GM18508 (cell line): ENCODE data around the gene RAP1GAP2.

Experiments
- ATAC-seq: cut with Tn5 transposase; IDR thresholded peaks from one replicate; pipeline ENCODE4 v1.9.1; 2021; ENCODE audit warnings: moderate number of reproducible peaks; ENCODE audit not compliant: insufficient read depth, unreplicated experiment

The RAP1GAP2 gene

GRCh38 chr17:3005696-3006095 is 209.5 kb downstream of the RAP1GAP2 start:
- no peak for ATAC-seq

- no peak for ATAC-seq
Observed at GRCh38 chr17:3006801-3007200, 210.6 kb downstream of the RAP1GAP2 start.

- no peak for ATAC-seq
Observed at GRCh38 chr17:3007651-3008121, 211.4 kb downstream of the RAP1GAP2 start.

GRCh38 chr17:3008336-3009288 is 212.4 kb downstream of the RAP1GAP2 start:
- ATAC-seq: no peak

- no peak for ATAC-seq
Observed at GRCh38 chr17:3009411-3009920, 213.2 kb downstream of the RAP1GAP2 start.

GRCh38 chr17:3011891-3012290 is 215.7 kb downstream of the RAP1GAP2 start:
- ATAC-seq: no peak

- ATAC-seq: no peak
Observed at GRCh38 chr17:3012926-3013581, 216.8 kb downstream of the RAP1GAP2 start.

- no peak for ATAC-seq
Observed at GRCh38 chr17:3015890-3016289, 219.7 kb downstream of the RAP1GAP2 start.

GRCh38 chr17:3017936-3018335 is 221.7 kb downstream of the RAP1GAP2 start:
- no peak for ATAC-seq

- no peak for ATAC-seq
Observed at GRCh38 chr17:3019761-3020160, 223.5 kb downstream of the RAP1GAP2 start.

- no peak for ATAC-seq
Observed at GRCh38 chr17:3020381-3020780, 224.1 kb downstream of the RAP1GAP2 start.

- ATAC-seq: no peak
Observed at GRCh38 chr17:3022197-3022596, 226.0 kb downstream of the RAP1GAP2 start.

- ATAC-seq: no peak
Observed at GRCh38 chr17:3024346-3024745, 228.1 kb downstream of the RAP1GAP2 start.

GRCh38 chr17:3025421-3026124 is 229.3 kb downstream of the RAP1GAP2 start:
- no peak for ATAC-seq

GRCh38 chr17:3026125-3026855 is 230.1 kb downstream of the RAP1GAP2 start:
- ATAC-seq: no peak

GRCh38 chr17:3026856-3027751 is 230.9 kb downstream of the RAP1GAP2 start:
- ATAC-seq: no peak

- no peak for ATAC-seq
Observed at GRCh38 chr17:3027786-3028532, 231.7 kb downstream of the RAP1GAP2 start.

GRCh38 chr17:3029213-3029913 is 233.1 kb downstream of the RAP1GAP2 start:
- ATAC-seq: no peak
